Keratinocyte (primary cell): ENCODE data around the gene BTBD8. TPM values are rescaled to one million over a fixed set of nuclear protein-coding genes. Genes with fewer than 3 reads are reported as not detected.

Experiments used
- DNase-seq: peaks from one replicate; pipeline ENCODE4 v3.0.0-alpha.2; 2011; ENCODE audit warnings: low read depth, missing footprints, low spot score
- FAIRE-seq: peaks from 2 replicates; lab custom pipeline; 2011; peaks lifted over from hg19 to GRCh38; lab: Jason Lieb, UNC
- H2AFZ ChIP-seq: 2 replicates; pipeline ENCODE4 v1.6.0; 2012; ENCODE audit warnings: low read length, control low read depth, inconsistent platforms; ENCODE audit not compliant: control insufficient read depth
- H3K27ac ChIP-seq: 2 replicates; pipeline ENCODE4 v1.5.1; 2011; ENCODE audit warnings: low read length; ENCODE audit not compliant: control insufficient read depth, insufficient read depth
- H3K27me3 ChIP-seq: 3 replicates; pipeline ENCODE4 v1.6.0; 2011; ENCODE audit warnings: low read length; ENCODE audit not compliant: control insufficient read depth, insufficient read depth; ENCODE audit errors: extremely low read depth
- H3K36me3 ChIP-seq, 2 experiments: 2 replicates in 1 of 2; 3 replicates in 1 of 2; pipeline ENCODE4 v1.5.1; 2011; ENCODE audit warnings: low read length in 2 of 2, mild to moderate bottlenecking in 1 of 2; ENCODE audit not compliant: control insufficient read depth in 2 of 2, insufficient read depth in 2 of 2; ENCODE audit errors: extremely low read depth in 1 of 2
- H3K4me1 ChIP-seq: 3 replicates; pipeline ENCODE4 v1.5.1; 2011; ENCODE audit warnings: low read length; ENCODE audit not compliant: control insufficient read depth, insufficient read depth; ENCODE audit errors: extremely low read depth
- H3K4me2 ChIP-seq: 3 replicates; pipeline ENCODE4 v1.6.0; 2011; ENCODE audit warnings: low read depth, low read length; ENCODE audit not compliant: control insufficient read depth, insufficient read depth; ENCODE audit errors: extremely low read depth
- H3K4me3 ChIP-seq, 3 experiments: fragments of 200-600 bp in 1 of 3; sonication (generic) in 1 of 3; 2 replicates in 2 of 3; 3 replicates in 1 of 3; pipeline ENCODE4 v1.5.1; 2011 to 2016; ENCODE audit warnings: low read length in 3 of 3, mild to moderate bottlenecking in 3 of 3, control low read depth in 2 of 3, inconsistent platforms in 1 of 3, low read depth in 1 of 3, mixed read lengths in 1 of 3, mixed run types in 1 of 3, moderate library complexity in 1 of 3; ENCODE audit not compliant: control insufficient read depth in 2 of 3, insufficient read depth in 2 of 3; ENCODE audit errors: extremely low read depth in 1 of 3
- H3K79me2 ChIP-seq: 2 replicates; pipeline ENCODE4 v1.6.0; 2012; ENCODE audit warnings: low read length; ENCODE audit not compliant: control insufficient read depth, insufficient read depth
- H3K9ac ChIP-seq: 3 replicates; pipeline ENCODE4 v1.6.0; 2011; ENCODE audit warnings: low read length; ENCODE audit not compliant: control insufficient read depth, insufficient read depth; ENCODE audit errors: extremely low read depth
- H3K9me1 ChIP-seq: 3 replicates; pipeline ENCODE4 v1.6.0; 2011; ENCODE audit warnings: low read length; ENCODE audit not compliant: control insufficient read depth, insufficient read depth; ENCODE audit errors: extremely low read depth
- H3K9me3 ChIP-seq: 2 replicates; pipeline ENCODE4 v1.5.1; 2012; ENCODE audit warnings: low read depth, low read length; ENCODE audit not compliant: control insufficient read depth
- H4K20me1 ChIP-seq: 3 replicates; pipeline ENCODE4 v1.6.0; 2011; ENCODE audit warnings: low read length; ENCODE audit not compliant: control insufficient read depth, insufficient read depth; ENCODE audit errors: extremely low read depth
- EZH2 ChIP-seq: IDR thresholded peaks from one replicate; pipeline ENCODE4 v1.6.1; 2012; ENCODE audit warnings: inconsistent platforms, mild to moderate bottlenecking, low read length, moderate library complexity
- dilution Hi-C: fragments of 300-500 bp; cut with MboI; formaldehyde crosslinking; loops from one replicate; pipeline ENCODE4 v1.7.0; 2020; ENCODE audit warnings: low sequenced_read_pairs; ENCODE audit not compliant: extremely low pct_ligation_motif_present
- polyA plus RNA-seq, 5 experiments: library from polyadenylated mRNA; depleted of rRNA in 3 of 5; stranded (reverse) in 3 of 5; stranded (forward) in 1 of 5; unstranded in 1 of 5; fragments of >200 nt; gene quantifications; 1 replicate in 1 of 5; 2 replicates in 3 of 5; 3 replicates in 1 of 5; pipeline versions ENCODE4 v1.2.1 to v1.2.3, GENCODE V29; 2011 to 2012; ENCODE audit warnings: missing spikeins in 2 of 5, low read depth in 1 of 5, low replicate concordance in 1 of 5
- TF ChIP-seq, protein P1 (sequence below), 3 experiments: IDR thresholded peaks in 1 of 3; conservative IDR thresholded peaks in 1 of 3; optimal IDR thresholded peaks in 1 of 3; 2 replicates in 2 of 3; 3 replicates in 1 of 3; pipeline versions ENCODE3 to v1.5.1; 2011; ENCODE audit warnings: low read length in 3 of 3, mild to moderate bottlenecking in 3 of 3, moderate library complexity in 2 of 3, control low read depth in 1 of 3, inconsistent platforms in 1 of 3; ENCODE audit not compliant: insufficient read depth in 2 of 3; ENCODE audit errors: extremely low read depth in 1 of 3

Gene BTBD8
- polyA plus RNA-seq, 1 donor (not counting 4 experiments of a cell fraction or from before 2014, with no cell fraction given), result 1.4 TPM

GRCh38 chr1:92031281-92032110 lies 48.6 kb upstream of the BTBD8 start:
- H3K27ac ChIP-seq, result no peak overlapping the region
- no peaks in the 10 kb centered on the region for H3K36me3 ChIP-seq
- no peaks in the 10 kb centered on the region for H3K27me3 ChIP-seq
- H3K9me1 ChIP-seq, result no peaks in the 10 kb centered on the region
- H3K79me2 ChIP-seq, result no peaks in the 10 kb centered on the region
- peaks cover 16% of the 10 kb centered on the region for H3K4me1 ChIP-seq
- no peak overlapping the region for H2AFZ ChIP-seq
- no peak for DNase-seq
- H3K4me3 ChIP-seq, result no peak overlapping the region
- FAIRE-seq, result no peak
- H4K20me1 ChIP-seq, result no peaks in the 10 kb centered on the region
- no peak overlapping the region for H3K4me2 ChIP-seq
- TF ChIP-seq EZH2, result no peak
- dilution Hi-C loops, result no loop called here
- H3K9ac ChIP-seq, result no peak overlapping the region
- H3K9me3 ChIP-seq, result no peaks in the 10 kb centered on the region

DNA sequence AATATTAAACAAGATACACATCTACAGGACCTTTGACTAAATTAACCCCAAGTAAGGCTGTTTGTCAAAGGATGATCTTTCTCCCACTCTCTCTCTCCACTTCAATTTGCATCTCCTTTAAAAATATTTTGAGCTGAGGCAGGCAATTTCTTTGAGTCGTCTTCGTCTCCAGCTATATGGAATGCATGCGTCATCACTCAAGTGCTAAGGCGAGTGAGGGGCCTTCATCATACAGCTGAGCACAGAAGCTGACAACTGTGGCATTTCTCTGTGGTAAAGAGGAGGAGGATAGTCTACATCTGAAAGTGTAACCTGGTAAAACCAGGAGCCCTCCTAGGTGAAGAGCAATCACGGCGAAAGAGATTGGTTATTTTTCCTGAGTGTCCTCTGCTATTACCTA lies 42.7 kb upstream of the BTBD8 start:
- TF ChIP-seq, protein P1, sequence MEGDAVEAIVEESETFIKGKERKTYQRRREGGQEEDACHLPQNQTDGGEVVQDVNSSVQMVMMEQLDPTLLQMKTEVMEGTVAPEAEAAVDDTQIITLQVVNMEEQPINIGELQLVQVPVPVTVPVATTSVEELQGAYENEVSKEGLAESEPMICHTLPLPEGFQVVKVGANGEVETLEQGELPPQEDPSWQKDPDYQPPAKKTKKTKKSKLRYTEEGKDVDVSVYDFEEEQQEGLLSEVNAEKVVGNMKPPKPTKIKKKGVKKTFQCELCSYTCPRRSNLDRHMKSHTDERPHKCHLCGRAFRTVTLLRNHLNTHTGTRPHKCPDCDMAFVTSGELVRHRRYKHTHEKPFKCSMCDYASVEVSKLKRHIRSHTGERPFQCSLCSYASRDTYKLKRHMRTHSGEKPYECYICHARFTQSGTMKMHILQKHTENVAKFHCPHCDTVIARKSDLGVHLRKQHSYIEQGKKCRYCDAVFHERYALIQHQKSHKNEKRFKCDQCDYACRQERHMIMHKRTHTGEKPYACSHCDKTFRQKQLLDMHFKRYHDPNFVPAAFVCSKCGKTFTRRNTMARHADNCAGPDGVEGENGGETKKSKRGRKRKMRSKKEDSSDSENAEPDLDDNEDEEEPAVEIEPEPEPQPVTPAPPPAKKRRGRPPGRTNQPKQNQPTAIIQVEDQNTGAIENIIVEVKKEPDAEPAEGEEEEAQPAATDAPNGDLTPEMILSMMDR (optimal IDR thresholded peaks at IDR 0.05 in 1 of 3, IDR thresholded peaks at IDR 0.05 in 1 of 3, conservative IDR thresholded peaks at IDR 0.05 in 1 of 3; ENCODE audit: extremely low read depth in 1 of 3, insufficient read depth in 2 of 3, low read length in 3 of 3), result no peak
- no peak for TF ChIP-seq EZH2
- DNase-seq (no peak), FAIRE-seq (no peak)
- no peaks in the 10 kb centered on the region for H3K9me3 ChIP-seq
- no peaks in the 10 kb centered on the region for H3K27me3 ChIP-seq
- no peak overlapping the region for H3K9ac ChIP-seq
- H3K4me3 ChIP-seq, result no peak overlapping the region
- no peak overlapping the region for H3K4me2 ChIP-seq
- no peaks in the 10 kb centered on the region for H4K20me1 ChIP-seq
- no peaks in the 10 kb centered on the region for H3K9me1 ChIP-seq
- no peaks in the 10 kb centered on the region for H3K79me2 ChIP-seq
- dilution Hi-C loops, result no loop called here
- no peak overlapping the region for H2AFZ ChIP-seq
- no peak overlapping the region for H3K27ac ChIP-seq
- H3K4me1 ChIP-seq, result no peaks in the 10 kb centered on the region
- H3K36me3 ChIP-seq, result no peaks in the 10 kb centered on the region
